HFFc6 (cell line): ENCODE measurements around the gene CNDP2. TPM values are rescaled to one million over a fixed set of nuclear protein-coding genes. Genes with fewer than 3 reads are reported as not detected.

Source experiments
- DNase-seq: peaks from one replicate; pipeline ENCODE4 v3.0.0-alpha.2; 2018
- H3K27ac Mint-ChIP-seq: 2 replicates; pipeline ENCODE4 v1.8.0; 2020; ENCODE audit warnings: mild to moderate bottlenecking, mixed read lengths
- H3K27me3 Mint-ChIP-seq: 2 replicates; pipeline ENCODE4 v1.8.0; 2021; ENCODE audit warnings: mild to moderate bottlenecking, moderate library complexity, mixed read lengths; ENCODE audit not compliant: insufficient read depth
- H3K36me3 Mint-ChIP-seq: 2 replicates; pipeline ENCODE4 v1.8.0; 2021; ENCODE audit warnings: low read depth, mixed read lengths
- H3K4me1 Mint-ChIP-seq: 2 replicates; pipeline ENCODE4 v1.8.0; 2020; ENCODE audit warnings: low read depth, mixed read lengths
- H3K4me3 Mint-ChIP-seq: 2 replicates; pipeline ENCODE4 v1.8.0; 2020; ENCODE audit warnings: mild to moderate bottlenecking, moderate library complexity, mixed read lengths
- H3K9me3 Mint-ChIP-seq: 2 replicates; pipeline ENCODE4 v1.8.0; 2020; ENCODE audit warnings: mild to moderate bottlenecking, mixed read lengths
- total RNA-seq, 6 experiments: library from RNA; stranded (reverse); fragmentation: NEBNext Ultra II Directional; extraction: Animal tissue kit (Norgen Biotek cat#: 25700); gene quantifications; 2 replicates in 1 of 6; 3 replicates in 5 of 6; pipeline ENCODE4 v1.2.3, GENCODE V29; 2021
- TF ChIP-seq, protein P1 (sequence below): fragments of 200-600 bp; sonication (generic); IDR thresholded peaks from 2 replicates; pipeline ENCODE4 v1.5.0; 2021; ENCODE audit warnings: antibody characterized with exemption, mild to moderate bottlenecking

CNDP2 gene
- total RNA-seq, 6 experiments from 2014 or later, result 79.7 to 95.4 (median 85.3) TPM

DNA sequence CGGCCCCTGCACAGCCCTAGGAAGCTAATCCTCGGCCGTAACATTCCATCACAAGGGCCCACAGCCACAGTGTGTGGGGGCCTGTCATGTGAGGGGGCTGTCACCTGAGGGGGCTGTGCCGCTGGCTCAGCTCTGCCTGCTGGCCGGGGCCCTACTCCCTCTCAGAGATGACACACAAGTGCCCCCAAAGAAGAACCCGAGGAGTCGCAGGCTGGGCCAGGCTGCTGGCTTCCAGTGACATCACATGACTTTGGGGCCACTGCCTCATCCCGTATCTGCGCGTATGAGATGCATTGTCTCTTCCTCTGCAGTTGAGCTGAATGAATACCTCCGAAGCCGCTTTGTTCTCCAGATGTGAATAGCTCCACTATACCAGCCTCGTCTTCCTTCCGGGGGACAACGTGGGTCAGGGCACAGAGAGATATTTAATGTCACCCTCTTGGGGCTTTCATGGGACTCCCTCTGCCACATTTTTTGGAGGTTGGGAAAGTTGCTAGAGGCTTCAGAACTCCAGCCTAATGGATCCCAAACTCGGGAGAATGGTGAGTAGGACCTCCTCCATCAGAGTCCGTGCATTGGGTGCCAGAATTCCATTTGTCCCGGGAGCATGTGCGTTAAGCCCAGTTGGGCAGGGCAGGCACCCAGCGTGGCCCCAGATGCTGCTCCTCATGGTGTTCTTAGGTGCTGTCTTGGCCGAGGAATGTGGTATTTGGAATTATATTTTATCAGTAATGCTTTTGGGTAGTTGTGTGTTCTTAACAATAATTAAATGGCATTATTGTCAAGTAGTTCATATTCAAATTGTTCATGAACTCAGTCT is 38.2 kb downstream of the CNDP2 start, which contains the start of gene CNDP1:
TSS of gene CNDP1 (plus strand) at position 351 of the 820 bp plus-strand sequence. CDS start at position 519, 168 bp downstream.
- Mint-ChIP-seq H3K4me1 (no peaks in the 10 kb centered on the region), H3K27me3 (peaks cover 32% of the 10 kb centered on the region), H3K9me3 (no peaks in the 10 kb centered on the region), H3K36me3 (no peaks in the 10 kb centered on the region), H3K27ac (no peak within 1 kb of the TSS), H3K4me3 (no peak within 1 kb of the TSS)
- no peak for DNase-seq
- TF ChIP-seq, protein P1, sequence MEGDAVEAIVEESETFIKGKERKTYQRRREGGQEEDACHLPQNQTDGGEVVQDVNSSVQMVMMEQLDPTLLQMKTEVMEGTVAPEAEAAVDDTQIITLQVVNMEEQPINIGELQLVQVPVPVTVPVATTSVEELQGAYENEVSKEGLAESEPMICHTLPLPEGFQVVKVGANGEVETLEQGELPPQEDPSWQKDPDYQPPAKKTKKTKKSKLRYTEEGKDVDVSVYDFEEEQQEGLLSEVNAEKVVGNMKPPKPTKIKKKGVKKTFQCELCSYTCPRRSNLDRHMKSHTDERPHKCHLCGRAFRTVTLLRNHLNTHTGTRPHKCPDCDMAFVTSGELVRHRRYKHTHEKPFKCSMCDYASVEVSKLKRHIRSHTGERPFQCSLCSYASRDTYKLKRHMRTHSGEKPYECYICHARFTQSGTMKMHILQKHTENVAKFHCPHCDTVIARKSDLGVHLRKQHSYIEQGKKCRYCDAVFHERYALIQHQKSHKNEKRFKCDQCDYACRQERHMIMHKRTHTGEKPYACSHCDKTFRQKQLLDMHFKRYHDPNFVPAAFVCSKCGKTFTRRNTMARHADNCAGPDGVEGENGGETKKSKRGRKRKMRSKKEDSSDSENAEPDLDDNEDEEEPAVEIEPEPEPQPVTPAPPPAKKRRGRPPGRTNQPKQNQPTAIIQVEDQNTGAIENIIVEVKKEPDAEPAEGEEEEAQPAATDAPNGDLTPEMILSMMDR, result no peak

DNA sequence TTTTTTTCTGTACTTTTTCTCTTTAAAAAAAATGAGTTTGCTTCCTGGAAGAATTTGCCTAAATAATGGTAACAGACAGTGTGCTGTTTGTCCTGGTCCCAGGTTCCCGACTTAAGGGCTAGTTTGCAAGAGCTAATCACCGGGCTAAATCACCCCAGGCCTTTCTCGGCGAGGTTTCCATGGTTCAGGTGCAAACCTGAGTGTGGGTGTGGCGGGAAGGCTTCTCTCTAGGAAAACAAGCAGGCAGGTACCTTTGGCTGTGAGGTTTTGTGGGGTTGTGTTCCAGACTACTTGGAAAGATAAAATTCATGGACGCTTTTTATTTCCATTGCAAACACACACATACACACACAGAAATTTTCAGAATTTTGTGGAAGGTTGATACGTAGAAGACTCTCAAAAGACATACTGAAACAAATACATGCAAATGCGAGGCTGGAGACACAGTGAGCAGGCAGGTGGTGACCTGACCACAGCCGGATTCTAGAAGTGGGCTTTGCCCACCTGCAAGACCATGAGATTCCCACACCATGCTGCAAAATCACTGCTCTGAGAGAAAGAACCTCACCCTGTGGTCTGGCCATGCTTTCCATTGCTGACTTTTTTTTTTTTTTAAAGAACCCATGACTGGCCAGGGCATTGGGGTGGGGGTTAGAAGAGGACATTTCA is 39.0 kb downstream of the CNDP2 start:
- H3K4me1 Mint-ChIP-seq, result no peaks in the 10 kb centered on the region
- TF ChIP-seq, protein P1, result no peak

DNA sequence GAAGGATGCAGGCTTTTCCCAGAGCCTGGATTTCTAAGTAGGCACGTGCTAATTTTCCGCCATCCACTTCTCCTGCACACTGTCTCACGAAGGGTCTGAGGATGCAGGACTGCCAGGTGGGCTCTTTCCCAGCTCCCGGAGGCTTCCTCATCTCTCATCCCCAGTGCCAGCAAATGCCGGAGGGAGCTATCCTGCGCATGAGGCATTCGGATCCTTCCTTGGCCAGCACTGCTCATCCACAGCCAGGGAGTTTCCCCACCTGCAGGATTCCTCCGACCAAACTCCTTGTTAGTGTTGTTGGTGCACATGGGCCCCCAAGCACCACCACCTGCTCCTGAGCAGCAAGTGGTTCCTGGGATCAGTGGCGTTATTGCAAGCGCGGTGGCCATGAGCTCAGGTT is 43.1 kb downstream of the CNDP2 start:
- peaks cover 19% of the 10 kb centered on the region; the same call in 1 of the 2 replicates for H3K27me3 Mint-ChIP-seq
- H3K9me3 Mint-ChIP-seq, result no peaks in the 10 kb centered on the region
- H3K27ac Mint-ChIP-seq, result no peak overlapping the region

More for the DNA sequence above, 39.0 kb downstream of the CNDP2 start:
- Mint-ChIP-seq H3K36me3 (no peaks in the 10 kb centered on the region), H3K4me3 (no peak overlapping the region), H3K9me3 (no peaks in the 10 kb centered on the region), H3K27me3 (peaks cover 32% of the 10 kb centered on the region), H3K27ac (no peak overlapping the region)
- no peak for DNase-seq

DNA sequence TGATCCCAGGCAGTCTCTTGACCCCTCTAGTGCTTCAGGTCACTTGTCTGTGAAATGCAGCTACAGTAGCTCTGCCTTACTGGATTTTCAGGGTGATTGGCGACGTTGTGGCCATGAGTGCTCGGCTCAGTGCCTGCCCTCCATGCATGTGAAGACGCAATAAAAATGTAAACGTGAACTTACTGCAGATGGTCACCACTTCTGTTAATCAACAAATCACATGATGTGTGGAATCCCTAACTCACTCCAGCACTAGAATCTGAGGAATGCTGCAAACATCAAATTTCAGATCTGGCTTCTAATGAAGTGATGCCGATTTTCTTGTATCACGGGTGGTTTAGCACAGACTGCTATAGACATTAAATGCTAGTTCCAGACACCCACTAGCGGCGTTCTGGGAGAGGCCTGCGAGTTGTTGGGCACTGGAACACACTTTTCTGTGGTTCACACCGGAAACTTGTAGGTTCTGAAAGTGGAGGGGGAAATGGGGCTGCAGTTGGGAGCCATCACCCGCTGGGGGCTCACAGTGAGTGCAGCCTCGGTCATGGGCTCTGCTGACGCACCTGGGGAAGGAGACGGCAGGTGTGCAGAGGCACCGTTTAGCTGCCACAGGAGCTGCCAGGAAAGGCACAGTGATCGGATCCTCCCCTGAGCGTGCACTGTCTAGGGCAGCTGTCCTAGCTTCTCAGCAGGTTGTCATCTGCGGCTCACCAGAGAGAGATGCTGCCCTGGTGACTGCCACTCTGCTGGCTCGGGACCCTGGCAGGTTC is 44.7 kb downstream of the CNDP2 start:
- DNase-seq, result no peak
- Mint-ChIP-seq H3K27me3 (peaks cover 11% of the 10 kb centered on the region; the same call in 1 of the 2 replicates), H3K4me1 (no peaks in the 10 kb centered on the region), H3K36me3 (no peaks in the 10 kb centered on the region), H3K9me3 (no peaks in the 10 kb centered on the region), H3K4me3 (no peak overlapping the region), H3K27ac (no peak overlapping the region)
- TF ChIP-seq, protein P1, result no peak

More for the DNA sequence above, 43.1 kb downstream of the CNDP2 start:
- TF ChIP-seq, protein P1, result no peak
- no peaks in the 10 kb centered on the region for H3K4me1 Mint-ChIP-seq
- H3K36me3 Mint-ChIP-seq, result no peaks in the 10 kb centered on the region
- H3K4me3 Mint-ChIP-seq, result no peak overlapping the region
- DNase-seq, result no peak
